H9 (cell line): ENCODE measurements around the gene WASHC2A. TPM values are rescaled to one million over a fixed set of nuclear protein-coding genes. Genes with fewer than 3 reads are reported as not detected.
"Not testable (repeated sequence)": the region's sequence is repeated elsewhere in the genome, so short reads cannot be mapped to it uniquely, and the experiment has no call there.

Experiments
- DNase-seq: peaks from one replicate; pipeline ENCODE4 v3.0.0-alpha.2; 2017
- H2AFZ ChIP-seq: one replicate; pipeline ENCODE4 v1.6.1; 2013; ENCODE audit warnings: mild to moderate bottlenecking, low read length, control low read depth, moderate library complexity
- H2AK5ac ChIP-seq: 2 replicates; pipeline ENCODE4 v1.6.1; 2013; ENCODE audit warnings: low read length, control low read depth, mixed read lengths; ENCODE audit not compliant: insufficient read length
- H2BK120ac ChIP-seq: one replicate; pipeline ENCODE4 v1.6.1; 2013; ENCODE audit warnings: low read depth, mild to moderate bottlenecking, low read length, control low read depth, inconsistent platforms; ENCODE audit not compliant: poor library complexity, severe bottlenecking
- H2BK12ac ChIP-seq: 2 replicates; pipeline ENCODE4 v1.6.1; 2013; ENCODE audit warnings: low read length, control low read depth, mixed read lengths, low read depth; ENCODE audit not compliant: insufficient read length
- H2BK15ac ChIP-seq: 2 replicates; pipeline ENCODE4 v1.6.1; 2013; ENCODE audit warnings: low read depth, low read length, control low read depth
- H2BK20ac ChIP-seq: one replicate; pipeline ENCODE4 v1.6.1; 2013; ENCODE audit warnings: low read depth, mild to moderate bottlenecking, low read length, control low read depth, inconsistent platforms; ENCODE audit not compliant: poor library complexity, severe bottlenecking
- H2BK5ac ChIP-seq: 2 replicates; pipeline ENCODE4 v1.6.1; 2013; ENCODE audit warnings: low read length, control low read depth, mixed read lengths; ENCODE audit not compliant: insufficient read length
- H3K14ac ChIP-seq: 2 replicates; pipeline ENCODE4 v1.6.1; 2013; ENCODE audit warnings: low read length, control low read depth; ENCODE audit not compliant: insufficient read depth
- H3K18ac ChIP-seq: 2 replicates; pipeline ENCODE4 v1.6.1; 2013; ENCODE audit warnings: low read depth, mild to moderate bottlenecking, mixed read lengths, low read length, control low read depth; ENCODE audit not compliant: insufficient read length
- H3K23ac ChIP-seq: 2 replicates; pipeline ENCODE4 v1.6.1; 2013; ENCODE audit warnings: low read length, control low read depth, mixed read lengths, low read depth; ENCODE audit not compliant: insufficient read length
- H3K23me2 ChIP-seq: 2 replicates; pipeline ENCODE4 v1.6.1; 2013; ENCODE audit warnings: low read depth, mild to moderate bottlenecking, mixed read lengths, low read length, control low read depth; ENCODE audit not compliant: insufficient read length, poor library complexity, severe bottlenecking
- H3K27ac ChIP-seq: 2 replicates; pipeline ENCODE4 v1.5.1; 2013; ENCODE audit warnings: low read length, control low read depth, mixed read lengths, low read depth; ENCODE audit not compliant: insufficient read length
- H3K27me3 ChIP-seq: 2 replicates; pipeline ENCODE4 v1.6.1; 2013; ENCODE audit warnings: low read length, control low read depth, inconsistent platforms; ENCODE audit not compliant: insufficient read depth
- H3K4ac ChIP-seq: 2 replicates; pipeline ENCODE4 v1.6.1; 2013; ENCODE audit warnings: low read depth, mild to moderate bottlenecking, control low read depth, inconsistent platforms, low read length, moderate library complexity
- H3K4me1 ChIP-seq: 2 replicates; pipeline ENCODE4 v1.6.1; 2013; ENCODE audit warnings: low read length, control low read depth, inconsistent platforms; ENCODE audit not compliant: insufficient read depth
- H3K4me2 ChIP-seq: 2 replicates; pipeline ENCODE4 v1.6.1; 2013; ENCODE audit warnings: low read length, control low read depth, mixed read lengths; ENCODE audit not compliant: insufficient read length, insufficient read depth
- H3K56ac ChIP-seq: 2 replicates; pipeline ENCODE4 v1.6.1; 2013; ENCODE audit warnings: low read depth, mild to moderate bottlenecking, mixed read lengths, low read length, control low read depth; ENCODE audit not compliant: insufficient read length
- H3K79me1 ChIP-seq: 2 replicates; pipeline ENCODE4 v1.6.1; 2013; ENCODE audit warnings: low read depth, mild to moderate bottlenecking, moderate library complexity, low read length, control low read depth, inconsistent platforms; ENCODE audit not compliant: insufficient read depth, poor library complexity, severe bottlenecking
- H3K79me2 ChIP-seq: 2 replicates; pipeline ENCODE4 v1.6.1; 2013; ENCODE audit warnings: low read length, control low read depth, inconsistent platforms; ENCODE audit not compliant: insufficient read depth
- H3K9ac ChIP-seq: 2 replicates; pipeline ENCODE4 v1.6.1; 2013; ENCODE audit warnings: low read length, control low read depth, mixed read lengths; ENCODE audit not compliant: insufficient read length; ENCODE audit errors: extremely low read depth
- H3K9me3 ChIP-seq: one replicate; pipeline ENCODE4 v1.6.1; 2013; ENCODE audit warnings: low read depth, low read length, inconsistent platforms; ENCODE audit not compliant: control insufficient read depth
- H3T11ph ChIP-seq: one replicate; pipeline ENCODE4 v1.6.1; 2013; ENCODE audit warnings: mild to moderate bottlenecking, low read length, control low read depth, inconsistent platforms
- H4K20me1 ChIP-seq: one replicate; pipeline ENCODE4 v1.6.1; 2013; ENCODE audit not compliant: control insufficient read depth, insufficient read length, insufficient read depth
- H4K5ac ChIP-seq: 2 replicates; pipeline ENCODE4 v1.6.1; 2013; ENCODE audit warnings: low read depth, mild to moderate bottlenecking, mixed read lengths, low read length, control low read depth; ENCODE audit not compliant: insufficient read length
- H4K8ac ChIP-seq: replicated peaks from 2 replicates; pipeline ENCODE4 v1.6.1; 2013; ENCODE audit warnings: low read length, control low read depth, mixed read lengths, low read depth; ENCODE audit not compliant: insufficient read length
- H4K91ac ChIP-seq: 2 replicates; pipeline ENCODE4 v1.6.1; 2013; ENCODE audit warnings: low read depth, mild to moderate bottlenecking, moderate library complexity, mixed read lengths, low read length, control low read depth; ENCODE audit not compliant: insufficient read length
- H3K27ac Mint-ChIP-seq, 3 experiments: 2 replicates in 2 of 3; 3 replicates in 1 of 3; pipeline ENCODE4 v1.8.0; 2020 to 2021; ENCODE audit warnings: mixed read lengths in 3 of 3, mild to moderate bottlenecking in 1 of 3, moderate library complexity in 1 of 3
- H3K27me3 Mint-ChIP-seq: 2 replicates; pipeline ENCODE4 v1.8.0; 2021; ENCODE audit warnings: low read depth, mild to moderate bottlenecking, moderate library complexity, mixed read lengths
- H3K36me3 Mint-ChIP-seq, 3 experiments: 2 replicates in 2 of 3; 3 replicates in 1 of 3; pipeline ENCODE4 v1.8.0; 2020 to 2021; ENCODE audit warnings: low read depth in 3 of 3, mixed read lengths in 3 of 3; ENCODE audit not compliant: insufficient read depth in 1 of 3
- H3K4me1 Mint-ChIP-seq, 2 experiments: 2 replicates each; pipeline ENCODE4 v1.8.0; 2020; ENCODE audit warnings: mixed read lengths in 2 of 2
- H3K4me3 Mint-ChIP-seq, 2 experiments: 2 replicates in 1 of 2; 3 replicates in 1 of 2; pipeline ENCODE4 v1.8.0; 2020 to 2021; ENCODE audit warnings: mild to moderate bottlenecking in 2 of 2, mixed read lengths in 2 of 2, moderate library complexity in 1 of 2
- H3K9me3 Mint-ChIP-seq, 2 experiments: 2 replicates in 1 of 2; 3 replicates in 1 of 2; pipeline ENCODE4 v1.8.0; 2020; ENCODE audit warnings: mild to moderate bottlenecking in 2 of 2, mixed read lengths in 2 of 2, moderate library complexity in 1 of 2
- WGBS: extraction: QIAGEN DNeasy Blood & Tissue Kit; methylation state at CpG from one replicate; pipeline ENCODE4 v1.1.7; 2013; ENCODE audit warnings: missing lambda C conversion rate, low lambda C conversion rate, mixed read lengths; ENCODE audit not compliant: insufficient read length; ENCODE audit errors: extremely low coverage; 5-methylcytosine and 5-hydroxymethylcytosine counted together
- total RNA-seq: library from RNA; stranded (reverse); gene quantifications from 2 replicates; pipeline ENCODE4 v1.2.1, GENCODE V29; 2021

The WASHC2A gene
- total RNA-seq, 1 experiment from 2014 or later, result 32.1 TPM

DNA sequence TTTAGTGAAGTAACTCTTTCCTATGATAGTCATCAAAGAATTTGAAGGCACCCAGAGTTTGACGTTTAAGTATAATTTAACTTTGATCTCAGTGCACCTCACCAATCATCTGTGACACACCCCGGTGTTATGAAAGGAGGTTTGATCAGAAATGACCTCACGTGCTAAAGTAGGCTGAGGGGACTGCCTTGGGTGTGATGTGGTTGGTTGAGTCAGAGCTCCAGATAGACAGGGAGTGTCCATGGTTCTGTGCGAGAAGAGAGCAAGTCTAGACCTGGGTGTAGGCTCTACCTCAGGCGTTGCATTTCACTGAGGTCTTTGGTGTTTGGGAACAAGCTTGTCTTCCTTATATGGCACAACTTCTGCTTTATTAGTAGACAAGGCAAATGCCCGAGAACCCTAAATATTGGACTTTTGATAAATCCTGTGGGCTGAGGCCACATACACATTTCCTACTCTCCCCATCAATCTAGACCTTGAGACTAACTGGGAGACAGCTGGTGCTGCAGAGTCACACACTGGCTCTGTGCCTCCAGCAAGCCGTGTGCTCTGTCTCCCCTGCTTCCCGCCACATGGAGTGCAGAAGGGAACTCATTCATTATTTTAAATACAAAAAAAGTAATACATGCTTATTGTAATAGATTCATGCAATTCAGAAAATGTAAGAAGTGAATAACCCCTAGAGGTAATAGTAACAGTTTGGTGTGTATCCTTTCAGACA is 63.7 kb downstream of the WASHC2A start:
- H3K9me3 ChIP-seq, H2BK120ac ChIP-seq, H3K79me2 ChIP-seq, H2AFZ ChIP-seq, H2AK5ac ChIP-seq, H3K18ac ChIP-seq, H3K14ac ChIP-seq, H2BK15ac ChIP-seq, H2BK12ac ChIP-seq, H3K27ac ChIP-seq, H3K27me3 Mint-ChIP-seq, H3K4me2 ChIP-seq, H4K8ac ChIP-seq, H3K27ac Mint-ChIP-seq, H3K27me3 ChIP-seq, H3K9me3 Mint-ChIP-seq, H3K4me1 Mint-ChIP-seq, H4K5ac ChIP-seq, H4K20me1 ChIP-seq, H4K91ac ChIP-seq, H3K4me3 Mint-ChIP-seq, DNase-seq, H3K79me1 ChIP-seq, H3K56ac ChIP-seq, H3K23me2 ChIP-seq, H2BK20ac ChIP-seq, H2BK5ac ChIP-seq, H3K4me1 ChIP-seq, H3K9ac ChIP-seq, H3T11ph ChIP-seq, H3K23ac ChIP-seq, H3K4ac ChIP-seq: not testable (repeated sequence)
- no CpG with 5 or more reads among the region's 8 CpGs for WGBS
- H3K36me3 Mint-ChIP-seq, result peaks cover 7 to 18% (median 13%) of the 10 kb centered on the region in 3 experiments

DNA sequence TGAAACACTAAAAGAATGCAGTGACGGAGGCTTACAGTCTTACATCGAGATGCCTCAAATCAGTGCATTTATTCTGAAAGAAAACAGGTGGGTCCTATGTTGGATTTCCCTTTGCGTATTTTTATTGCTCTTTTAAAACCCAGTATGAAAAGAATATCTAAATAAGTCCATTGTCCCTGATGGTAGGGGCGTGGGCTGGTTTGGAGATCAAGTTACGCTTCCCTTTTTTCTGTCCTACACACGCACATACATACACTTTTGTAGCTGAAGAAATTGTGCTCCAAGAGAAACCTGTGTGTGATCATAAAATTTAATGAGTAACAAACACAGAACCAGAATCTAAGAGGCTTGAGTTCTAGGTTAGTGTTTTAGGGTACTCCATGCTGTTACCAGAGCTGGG is 64.6 kb downstream of the WASHC2A start:
- not testable (repeated sequence) for H3K23ac ChIP-seq, H3K9ac ChIP-seq, H4K91ac ChIP-seq, H4K20me1 ChIP-seq, H3K18ac ChIP-seq, H3K14ac ChIP-seq, H2BK12ac ChIP-seq, H2BK20ac ChIP-seq, H3K79me1 ChIP-seq, H2BK15ac ChIP-seq, H3K27ac ChIP-seq, H3K9me3 ChIP-seq, H3K79me2 ChIP-seq, H3K4me1 ChIP-seq, H3K27me3 ChIP-seq, H3T11ph ChIP-seq, H2AK5ac ChIP-seq, DNase-seq, H3K56ac ChIP-seq, H2BK5ac ChIP-seq, H3K4me1 Mint-ChIP-seq, H4K8ac ChIP-seq, H3K4me2 ChIP-seq, H2AFZ ChIP-seq, H3K9me3 Mint-ChIP-seq, H3K4me3 Mint-ChIP-seq, H4K5ac ChIP-seq, H3K23me2 ChIP-seq, H3K27me3 Mint-ChIP-seq, H2BK120ac ChIP-seq, H3K4ac ChIP-seq, H3K27ac Mint-ChIP-seq
- WGBS, result no CpG with 5 or more reads among the region's 6 CpGs
- peaks cover 7 to 14% (median 11%) of the 10 kb centered on the region in 3 experiments; a peak in 6 of 7 replicates for H3K36me3 Mint-ChIP-seq
